AG04449 (cell line): Measurements from ENCODE around the gene XG.

ENCODE experiments used
- CTCF ChIA-PET: fragments of 350-600 bp; formaldehyde crosslinking; extraction: SDS; loops from one replicate; lab custom pipeline; 2021; ENCODE audit warnings: antibody characterized with exemption; lab: Yijun Ruan, JAX
- POLR2A ChIA-PET: fragments of 400-600, 350-600 bp; formaldehyde crosslinking; extraction: SDS; loops from one replicate; lab custom pipeline; 2020; ENCODE audit warnings: antibody characterized with exemption, inconsistent platforms; lab: Yijun Ruan, JAX
- DNase-seq: peaks from one replicate; pipeline ENCODE4 v3.0.0-alpha.2; 2010; ENCODE audit warnings: low read depth, low spot score
- H3K4me3 ChIP-seq: 2 replicates; pipeline ENCODE4 v1.5.1; 2011; ENCODE audit warnings: low read depth, mild to moderate bottlenecking, control low read depth, low read length
- TF ChIP-seq, protein P1 (sequence below): IDR thresholded peaks from one replicate; pipeline ENCODE4 v1.5.1; 2011; ENCODE audit warnings: mild to moderate bottlenecking, moderate library complexity, low read length, control low read depth, inconsistent platforms; ENCODE audit not compliant: insufficient read depth; ENCODE audit errors: missing control alignments

The XG gene

DNA sequence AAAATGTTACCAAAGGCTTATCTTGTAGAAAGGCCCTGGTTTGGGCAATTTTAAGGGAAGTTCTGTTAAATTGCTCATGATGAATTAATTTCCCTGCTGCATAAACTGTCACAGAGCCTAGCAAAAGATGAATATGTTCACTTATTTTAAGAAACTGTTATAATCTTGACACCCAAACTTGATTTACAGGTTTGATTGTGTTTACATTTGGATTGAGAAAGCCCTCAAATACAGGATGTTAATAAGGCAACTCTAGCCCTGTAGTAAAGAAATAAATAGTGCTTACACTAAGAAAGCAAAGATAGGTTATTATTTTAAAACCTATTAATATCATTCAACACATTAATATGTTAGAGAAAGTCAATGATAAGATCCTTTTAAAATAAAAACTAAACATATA is 95.2 kb downstream of the XG start:
- no peak overlapping the region for H3K4me3 ChIP-seq
- TF ChIP-seq, protein P1, sequence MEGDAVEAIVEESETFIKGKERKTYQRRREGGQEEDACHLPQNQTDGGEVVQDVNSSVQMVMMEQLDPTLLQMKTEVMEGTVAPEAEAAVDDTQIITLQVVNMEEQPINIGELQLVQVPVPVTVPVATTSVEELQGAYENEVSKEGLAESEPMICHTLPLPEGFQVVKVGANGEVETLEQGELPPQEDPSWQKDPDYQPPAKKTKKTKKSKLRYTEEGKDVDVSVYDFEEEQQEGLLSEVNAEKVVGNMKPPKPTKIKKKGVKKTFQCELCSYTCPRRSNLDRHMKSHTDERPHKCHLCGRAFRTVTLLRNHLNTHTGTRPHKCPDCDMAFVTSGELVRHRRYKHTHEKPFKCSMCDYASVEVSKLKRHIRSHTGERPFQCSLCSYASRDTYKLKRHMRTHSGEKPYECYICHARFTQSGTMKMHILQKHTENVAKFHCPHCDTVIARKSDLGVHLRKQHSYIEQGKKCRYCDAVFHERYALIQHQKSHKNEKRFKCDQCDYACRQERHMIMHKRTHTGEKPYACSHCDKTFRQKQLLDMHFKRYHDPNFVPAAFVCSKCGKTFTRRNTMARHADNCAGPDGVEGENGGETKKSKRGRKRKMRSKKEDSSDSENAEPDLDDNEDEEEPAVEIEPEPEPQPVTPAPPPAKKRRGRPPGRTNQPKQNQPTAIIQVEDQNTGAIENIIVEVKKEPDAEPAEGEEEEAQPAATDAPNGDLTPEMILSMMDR: no peak
- ChIA-PET CTCF (no interaction called here), POLR2A (no interaction called here)
- no peak for DNase-seq

GRCh38 chrX:2848871-2849301 is 97.0 kb downstream of the XG start:
- H3K4me3 ChIP-seq: no peak overlapping the region
- CTCF ChIA-PET: interaction anchor here (0.9 kb wide), 1 partner anchor 23 kb away, joined by 3 read pairs; no protein-coding TSS in a partner anchor
- POLR2A ChIA-PET: no interaction called here
- TF ChIP-seq, protein P1: no peak
- peak; percentile 16 for DNase-seq

DNA sequence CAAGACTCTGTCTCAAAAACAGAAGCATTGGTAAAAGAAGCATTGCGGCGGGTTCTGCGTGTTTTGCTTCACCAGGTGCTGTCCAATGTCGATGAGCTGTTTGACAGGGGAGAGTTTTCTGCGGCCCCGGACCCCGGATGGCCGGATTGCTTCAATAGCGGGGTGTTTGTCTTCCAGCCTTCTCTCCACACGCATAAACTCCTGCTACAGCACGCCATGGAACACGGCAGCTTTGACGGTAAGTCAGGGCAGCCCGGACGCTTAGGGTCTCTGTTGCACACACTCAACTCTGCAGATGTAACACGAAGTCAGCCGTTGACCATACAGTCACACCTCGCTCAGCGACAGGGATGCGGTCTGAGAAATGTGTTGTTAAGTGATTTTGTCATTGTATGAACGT is 103.1 kb downstream of the XG start:
- ChIA-PET CTCF (no interaction called here), POLR2A (no interaction called here)
- TF ChIP-seq, protein P1: no peak
- H3K4me3 ChIP-seq: no peak overlapping the region
- no peak for DNase-seq

DNA sequence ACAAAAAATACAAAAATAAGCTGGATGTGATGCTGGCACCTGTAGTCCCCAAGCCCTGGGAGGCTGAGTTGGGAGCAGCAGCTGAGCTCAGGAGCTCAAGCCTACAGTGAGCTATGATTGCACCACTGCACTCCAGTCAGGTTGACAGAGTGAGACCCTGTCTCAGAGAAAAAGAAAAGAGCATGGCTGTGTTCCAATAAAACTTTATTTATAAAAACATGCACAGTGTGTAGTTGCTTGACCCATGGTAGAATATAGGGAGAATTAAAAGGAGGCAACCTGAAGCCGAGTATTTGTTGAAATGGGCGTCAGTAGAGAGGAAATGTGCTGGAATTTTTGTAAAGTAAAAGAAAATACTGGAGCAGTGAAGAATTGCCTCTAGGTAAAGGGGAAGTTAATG is 103.9 kb downstream of the XG start:
- TF ChIP-seq, protein P1: no peak
- ChIA-PET CTCF (no interaction called here), POLR2A (no interaction called here)
- no peak overlapping the region for H3K4me3 ChIP-seq
- no peak for DNase-seq

GRCh38 chrX:2857566-2857965 is 105.7 kb downstream of the XG start:
- TF ChIP-seq, protein P1: no peak
- ChIA-PET CTCF (no interaction called here), POLR2A (no interaction called here)
- no peak overlapping the region for H3K4me3 ChIP-seq
- no peak for DNase-seq

DNA sequence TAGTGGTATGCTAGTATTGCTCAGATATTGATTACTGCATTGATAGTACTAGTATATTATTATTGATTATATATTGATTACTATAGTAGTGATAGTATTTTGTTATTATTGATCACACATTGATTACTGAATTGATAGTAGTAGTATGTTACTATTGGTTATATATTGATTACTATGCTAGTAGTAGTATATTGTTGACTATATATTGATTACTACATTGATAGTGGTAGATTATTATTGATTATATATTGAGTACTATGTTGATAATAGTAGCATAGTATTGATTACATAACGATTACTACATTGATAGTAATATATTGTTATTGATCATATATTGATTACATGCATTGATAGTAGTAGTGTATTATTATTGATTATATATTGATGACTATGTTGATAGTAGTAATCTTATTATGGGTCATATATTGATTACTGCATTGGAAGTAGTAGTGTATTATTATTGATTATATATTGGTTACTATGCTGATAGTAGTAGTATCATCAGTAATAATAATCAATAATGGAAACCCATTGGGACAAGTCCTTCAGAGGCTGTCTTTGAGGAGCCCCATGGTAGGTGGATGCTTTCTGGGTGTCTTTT is 107.5 kb downstream of the XG start:
- TF ChIP-seq, protein P1: no peak
- H3K4me3 ChIP-seq: no peak overlapping the region
- DNase-seq: no peak
- ChIA-PET POLR2A (no interaction called here), CTCF (no interaction called here)
